HEK293 (cell line): ENCODE data around the gene GTF2F2.

Experiments
- KLF8 ChIP-seq: fragments of 450-650 bp; formaldehyde crosslinking; IDR thresholded peaks from 2 replicates; pipeline ENCODE4 v1.5.1; 2016; ENCODE audit warnings: missing biosample characterization, missing genetic modification characterization
- SETDB1 ChIP-seq: IDR thresholded peaks from one replicate; pipeline ENCODE4 v1.6.1; 2017; ENCODE audit warnings: mild to moderate bottlenecking, low read length, moderate library complexity, mixed read lengths; ENCODE audit not compliant: insufficient read length
- SP2 ChIP-seq: fragments of 450-650 bp; formaldehyde crosslinking; IDR thresholded peaks from 2 replicates; pipeline ENCODE4 v1.5.1; 2016; ENCODE audit warnings: missing biosample characterization, missing genetic modification characterization
- ZBTB21 ChIP-seq: fragments of 450-650 bp; formaldehyde crosslinking; IDR thresholded peaks from 2 replicates; pipeline ENCODE4 v1.5.1; 2017; ENCODE audit warnings: missing biosample characterization, missing genetic modification characterization
- ZBTB48 ChIP-seq: fragments of 450-650 bp; formaldehyde crosslinking; IDR thresholded peaks from 2 replicates; pipeline ENCODE4 v1.5.1; 2016; ENCODE audit warnings: missing biosample characterization, missing genetic modification characterization
- ZNF155 ChIP-seq: fragments of 450-650 bp; formaldehyde crosslinking; IDR thresholded peaks from 2 replicates; pipeline ENCODE4 v1.5.1; 2016; ENCODE audit warnings: missing biosample characterization, missing genetic modification characterization
- ZNF302 ChIP-seq: fragments of 450-650 bp; formaldehyde crosslinking; IDR thresholded peaks from 2 replicates; pipeline ENCODE4 v1.5.1; 2016; ENCODE audit warnings: missing biosample characterization, missing genetic modification characterization, low read depth
- ZNF654 ChIP-seq: fragments of 450-650 bp; formaldehyde crosslinking; IDR thresholded peaks from 2 replicates; pipeline ENCODE4 v1.5.1; 2016; ENCODE audit warnings: low read depth, missing biosample characterization, missing genetic modification characterization
- TF ChIP-seq, protein P1 (sequence below): fragments of 450-650 bp; formaldehyde crosslinking; IDR thresholded peaks from 2 replicates; pipeline ENCODE4 v1.5.1; 2016; ENCODE audit warnings: missing biosample characterization, missing genetic modification characterization
- TF ChIP-seq, protein P2 (sequence below): fragments of 450-650 bp; formaldehyde crosslinking; IDR thresholded peaks from 2 replicates; pipeline ENCODE4 v1.5.1; 2016; ENCODE audit warnings: missing biosample characterization, missing genetic modification characterization

DNA sequence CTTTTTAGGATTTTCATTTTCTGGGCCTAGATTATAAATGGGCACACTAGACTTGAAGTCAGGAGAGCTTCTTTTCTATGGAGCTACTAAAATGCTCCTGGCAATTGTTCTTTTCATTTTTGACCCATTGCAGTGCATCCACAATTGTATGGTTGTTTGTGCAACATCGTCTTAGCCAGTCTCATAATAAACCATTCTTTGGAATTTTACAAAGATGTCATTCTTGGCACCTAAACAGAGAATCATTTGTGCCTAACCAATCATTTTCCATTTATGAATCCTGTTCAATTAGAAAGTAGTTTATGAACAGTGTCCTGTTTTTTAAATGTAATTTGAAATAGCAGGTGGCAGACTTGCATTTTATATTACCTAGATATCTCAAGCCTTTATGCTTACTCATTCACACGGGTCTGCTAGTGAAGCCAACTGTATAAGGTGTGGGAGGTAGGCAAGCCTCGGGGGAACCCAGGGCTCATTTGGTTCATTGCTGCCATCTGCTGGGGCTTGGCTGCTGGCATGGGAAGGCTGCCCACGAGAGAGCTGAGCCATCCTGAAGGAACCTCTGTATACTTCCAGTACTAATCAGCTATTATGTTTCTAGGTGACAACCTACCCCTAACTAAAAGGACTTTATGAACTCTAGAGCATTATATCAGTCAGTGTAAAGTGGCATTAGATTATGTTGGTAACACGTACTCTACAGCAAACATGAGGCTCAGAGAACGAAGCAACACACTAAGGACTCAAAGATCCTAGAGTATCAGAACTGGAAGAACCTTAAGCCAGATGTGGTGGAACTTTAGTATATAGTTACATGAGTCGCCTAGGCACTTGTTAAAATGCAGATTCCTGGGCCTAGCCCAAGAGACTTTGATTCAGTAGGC lies 160.7 kb downstream of the GTF2F2 start:
- TF ChIP-seq, protein P1, sequence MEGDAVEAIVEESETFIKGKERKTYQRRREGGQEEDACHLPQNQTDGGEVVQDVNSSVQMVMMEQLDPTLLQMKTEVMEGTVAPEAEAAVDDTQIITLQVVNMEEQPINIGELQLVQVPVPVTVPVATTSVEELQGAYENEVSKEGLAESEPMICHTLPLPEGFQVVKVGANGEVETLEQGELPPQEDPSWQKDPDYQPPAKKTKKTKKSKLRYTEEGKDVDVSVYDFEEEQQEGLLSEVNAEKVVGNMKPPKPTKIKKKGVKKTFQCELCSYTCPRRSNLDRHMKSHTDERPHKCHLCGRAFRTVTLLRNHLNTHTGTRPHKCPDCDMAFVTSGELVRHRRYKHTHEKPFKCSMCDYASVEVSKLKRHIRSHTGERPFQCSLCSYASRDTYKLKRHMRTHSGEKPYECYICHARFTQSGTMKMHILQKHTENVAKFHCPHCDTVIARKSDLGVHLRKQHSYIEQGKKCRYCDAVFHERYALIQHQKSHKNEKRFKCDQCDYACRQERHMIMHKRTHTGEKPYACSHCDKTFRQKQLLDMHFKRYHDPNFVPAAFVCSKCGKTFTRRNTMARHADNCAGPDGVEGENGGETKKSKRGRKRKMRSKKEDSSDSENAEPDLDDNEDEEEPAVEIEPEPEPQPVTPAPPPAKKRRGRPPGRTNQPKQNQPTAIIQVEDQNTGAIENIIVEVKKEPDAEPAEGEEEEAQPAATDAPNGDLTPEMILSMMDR (tag by site-specific recombination), result no peak
- TF ChIP-seq ZBTB48 (tag by site-specific recombination) (no peak), ZBTB21 (tag by site-specific recombination) (no peak), KLF8 (tag by site-specific recombination) (no peak), SETDB1 (no peak), ZNF302 (tag by site-specific recombination) (no peak), ZNF155 (no peak), ZNF654 (peak; percentile 81), SP2 (tag by site-specific recombination) (no peak)
- TF ChIP-seq, protein P2, sequence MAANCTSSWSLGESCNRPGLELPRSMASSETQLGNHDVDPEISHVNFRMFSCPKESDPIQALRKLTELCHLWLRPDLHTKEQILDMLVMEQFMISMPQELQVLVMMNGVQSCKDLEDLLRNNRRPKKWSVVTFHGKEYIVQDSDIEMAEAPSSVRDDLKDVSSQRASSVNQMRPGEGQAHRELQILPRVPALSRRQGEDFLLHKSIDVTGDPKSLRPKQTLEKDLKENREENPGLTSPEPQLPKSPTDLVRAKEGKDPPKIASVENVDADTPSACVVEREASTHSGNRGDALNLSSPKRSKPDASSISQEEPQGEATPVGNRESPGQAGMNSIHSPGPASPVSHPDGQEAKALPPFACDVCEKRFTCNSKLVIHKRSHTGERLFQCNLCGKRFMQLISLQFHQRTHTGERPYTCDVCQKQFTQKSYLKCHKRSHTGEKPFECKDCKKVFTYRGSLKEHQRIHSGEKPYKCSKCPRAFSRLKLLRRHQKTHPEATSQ (tag by site-specific recombination), result no peak
